HFFc6 (cell line): Measurements from ENCODE around the gene TMEM243. TPM values are rescaled to one million over a fixed set of nuclear protein-coding genes. Genes with fewer than 3 reads are reported as not detected.
A peak's percentile ranks its signal among the peaks of the same experiment; 100 is the strongest.

Source experiments
- DNase-seq: peaks from one replicate; pipeline ENCODE4 v3.0.0-alpha.2; 2018
- H3K27ac Mint-ChIP-seq: 2 replicates; pipeline ENCODE4 v1.8.0; 2020; ENCODE audit warnings: mild to moderate bottlenecking, mixed read lengths
- H3K27me3 Mint-ChIP-seq: 2 replicates; pipeline ENCODE4 v1.8.0; 2021; ENCODE audit warnings: mild to moderate bottlenecking, moderate library complexity, mixed read lengths; ENCODE audit not compliant: insufficient read depth
- H3K36me3 Mint-ChIP-seq: 2 replicates; pipeline ENCODE4 v1.8.0; 2021; ENCODE audit warnings: low read depth, mixed read lengths
- H3K4me1 Mint-ChIP-seq: 2 replicates; pipeline ENCODE4 v1.8.0; 2020; ENCODE audit warnings: low read depth, mixed read lengths
- H3K4me3 Mint-ChIP-seq: 2 replicates; pipeline ENCODE4 v1.8.0; 2020; ENCODE audit warnings: mild to moderate bottlenecking, moderate library complexity, mixed read lengths
- H3K9me3 Mint-ChIP-seq: 2 replicates; pipeline ENCODE4 v1.8.0; 2020; ENCODE audit warnings: mild to moderate bottlenecking, mixed read lengths
- total RNA-seq, 6 experiments: library from RNA; stranded (reverse); fragmentation: NEBNext Ultra II Directional; extraction: Animal tissue kit (Norgen Biotek cat#: 25700); gene quantifications; 2 replicates in 1 of 6; 3 replicates in 5 of 6; pipeline ENCODE4 v1.2.3, GENCODE V29; 2021
- TF ChIP-seq, protein P1 (sequence below): fragments of 200-600 bp; sonication (generic); IDR thresholded peaks from 2 replicates; pipeline ENCODE4 v1.5.0; 2021; ENCODE audit warnings: antibody characterized with exemption, mild to moderate bottlenecking

TMEM243 gene
- total RNA-seq, 6 experiments from 2014 or later: 16.3 to 20.9 (median 17.2) TPM

DNA sequence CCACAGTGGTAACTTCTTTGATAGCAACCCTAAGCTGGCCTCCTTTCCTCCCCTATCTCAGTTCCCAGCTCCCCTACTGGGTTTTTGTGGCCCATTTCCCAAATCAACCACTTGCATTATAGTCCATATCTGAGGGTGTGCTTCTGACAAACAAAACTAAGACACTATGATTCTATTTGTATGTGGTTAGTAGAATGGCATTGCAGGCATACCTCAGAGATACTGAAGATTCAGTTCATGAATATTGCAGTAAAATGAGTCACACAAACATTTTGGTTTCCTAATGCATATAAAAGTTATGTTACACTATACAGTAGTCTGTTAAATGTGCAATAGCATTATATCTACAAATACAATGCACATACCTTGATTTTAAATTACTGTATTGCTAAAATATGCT is 15.4 kb upstream of the TMEM243 start:
- peak; percentile 53 for DNase-seq
- Mint-ChIP-seq H3K4me3 (no peak overlapping the region), H3K4me1 (peaks cover 16% of the 10 kb centered on the region), H3K9me3 (no peaks in the 10 kb centered on the region), H3K36me3 (no peaks in the 10 kb centered on the region), H3K27me3 (peaks cover 16% of the 10 kb centered on the region), H3K27ac (no peak overlapping the region)
- TF ChIP-seq, protein P1, sequence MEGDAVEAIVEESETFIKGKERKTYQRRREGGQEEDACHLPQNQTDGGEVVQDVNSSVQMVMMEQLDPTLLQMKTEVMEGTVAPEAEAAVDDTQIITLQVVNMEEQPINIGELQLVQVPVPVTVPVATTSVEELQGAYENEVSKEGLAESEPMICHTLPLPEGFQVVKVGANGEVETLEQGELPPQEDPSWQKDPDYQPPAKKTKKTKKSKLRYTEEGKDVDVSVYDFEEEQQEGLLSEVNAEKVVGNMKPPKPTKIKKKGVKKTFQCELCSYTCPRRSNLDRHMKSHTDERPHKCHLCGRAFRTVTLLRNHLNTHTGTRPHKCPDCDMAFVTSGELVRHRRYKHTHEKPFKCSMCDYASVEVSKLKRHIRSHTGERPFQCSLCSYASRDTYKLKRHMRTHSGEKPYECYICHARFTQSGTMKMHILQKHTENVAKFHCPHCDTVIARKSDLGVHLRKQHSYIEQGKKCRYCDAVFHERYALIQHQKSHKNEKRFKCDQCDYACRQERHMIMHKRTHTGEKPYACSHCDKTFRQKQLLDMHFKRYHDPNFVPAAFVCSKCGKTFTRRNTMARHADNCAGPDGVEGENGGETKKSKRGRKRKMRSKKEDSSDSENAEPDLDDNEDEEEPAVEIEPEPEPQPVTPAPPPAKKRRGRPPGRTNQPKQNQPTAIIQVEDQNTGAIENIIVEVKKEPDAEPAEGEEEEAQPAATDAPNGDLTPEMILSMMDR: no peak

DNA sequence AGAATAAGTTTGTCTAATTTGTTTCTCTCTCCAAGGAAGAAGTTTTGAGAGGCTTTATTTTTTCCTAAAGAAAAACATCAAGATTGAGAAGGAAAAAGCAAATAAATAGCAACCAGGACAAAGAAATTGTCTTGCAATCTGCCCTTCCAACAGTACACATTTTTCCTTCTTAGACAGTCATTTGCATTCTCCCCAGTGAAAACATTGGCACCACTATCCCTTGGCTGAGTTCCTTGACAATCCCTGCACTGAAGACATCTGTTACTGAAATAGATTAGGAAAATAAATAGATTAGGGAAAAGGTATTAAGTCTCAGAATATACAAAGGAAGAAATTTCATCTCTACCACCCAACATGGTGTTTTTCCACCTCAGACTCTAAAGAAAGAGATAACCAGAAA is 12.2 kb upstream of the TMEM243 start:
- TF ChIP-seq, protein P1: no peak
- Mint-ChIP-seq H3K36me3 (no peaks in the 10 kb centered on the region), H3K4me3 (no peak overlapping the region), H3K4me1 (peaks cover 16% of the 10 kb centered on the region), H3K9me3 (no peaks in the 10 kb centered on the region), H3K27ac (no peak overlapping the region), H3K27me3 (peaks cover 19% of the 10 kb centered on the region)
- DNase-seq: no peak

DNA sequence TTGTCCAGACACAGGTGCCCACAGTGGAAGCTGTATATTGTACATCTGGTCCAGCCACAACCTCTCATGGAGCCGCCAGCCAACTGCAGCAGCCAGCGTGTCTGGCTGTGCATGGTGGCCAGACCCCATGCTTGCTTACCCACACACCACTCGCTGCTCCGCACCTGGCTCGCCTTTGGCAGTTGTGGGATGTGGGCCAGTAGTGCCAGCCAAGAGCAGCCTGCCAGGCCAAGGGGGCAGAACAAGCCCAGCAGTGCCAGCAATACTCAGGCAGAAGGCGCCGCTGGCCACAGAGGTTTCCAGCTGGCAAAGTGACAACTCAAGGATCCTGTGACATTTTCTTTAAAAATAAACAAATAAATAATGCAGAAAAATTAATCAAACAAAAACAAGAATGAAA is 11.7 kb upstream of the TMEM243 start:
- peaks cover 16% of the 10 kb centered on the region for H3K4me1 Mint-ChIP-seq
- H3K36me3 Mint-ChIP-seq: no peaks in the 10 kb centered on the region
- no peaks in the 10 kb centered on the region for H3K9me3 Mint-ChIP-seq
- H3K4me3 Mint-ChIP-seq: no peak overlapping the region
- H3K27ac Mint-ChIP-seq: no peak overlapping the region
- H3K27me3 Mint-ChIP-seq: peaks cover 19% of the 10 kb centered on the region
- TF ChIP-seq, protein P1: no peak
- DNase-seq: no peak

DNA sequence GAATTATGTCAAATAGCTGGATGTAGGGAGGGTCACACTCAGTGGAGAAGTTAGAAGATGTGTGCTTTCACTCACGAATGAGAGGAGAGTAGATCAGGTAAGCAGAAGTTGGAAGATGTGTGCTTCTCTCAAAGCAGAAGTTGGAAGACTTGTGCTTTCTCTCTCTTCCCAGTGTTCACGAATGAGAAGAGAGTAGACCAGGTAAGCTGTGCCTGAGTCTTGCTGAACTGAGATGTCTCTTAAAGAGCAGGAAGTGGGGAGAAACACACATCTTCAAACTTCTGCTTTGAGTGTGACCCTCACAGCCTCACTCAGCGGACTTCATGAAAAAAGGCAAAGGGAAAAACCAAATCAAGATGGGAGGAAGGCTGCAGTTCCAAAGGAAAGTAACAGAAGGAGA is 7.0 kb upstream of the TMEM243 start:
- Mint-ChIP-seq H3K27me3 (peaks cover 13% of the 10 kb centered on the region), H3K4me3 (no peak overlapping the region), H3K27ac (no peak overlapping the region), H3K4me1 (peaks cover 7% of the 10 kb centered on the region), H3K36me3 (no peaks in the 10 kb centered on the region), H3K9me3 (no peaks in the 10 kb centered on the region)
- no peak for DNase-seq
- TF ChIP-seq, protein P1: no peak

DNA sequence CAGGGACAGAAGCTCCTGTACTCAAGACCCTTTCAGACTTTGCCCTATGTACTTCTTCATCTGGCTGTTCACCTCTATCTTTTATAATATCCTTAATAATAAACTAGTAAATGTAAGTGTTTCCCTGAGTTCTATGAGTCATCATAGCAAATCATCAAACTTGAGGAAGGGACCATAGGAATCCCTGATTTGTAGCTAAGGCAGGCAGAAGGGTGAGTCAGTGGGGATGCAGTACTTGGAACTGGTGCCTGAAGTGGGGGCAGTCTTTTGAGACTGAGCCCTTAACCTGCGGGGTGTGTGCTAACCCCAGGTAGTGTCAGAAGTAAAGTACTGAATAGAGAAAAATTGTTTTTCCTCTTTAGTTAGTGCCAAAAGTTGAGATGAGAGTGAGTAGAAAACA is 6.2 kb upstream of the TMEM243 start:
- no peak overlapping the region for H3K4me3 Mint-ChIP-seq
- no peaks in the 10 kb centered on the region for H3K9me3 Mint-ChIP-seq
- TF ChIP-seq, protein P1: 0 out of 2 replicates have a peak, but pooled peaks have one; percentile 10
- DNase-seq: peak; percentile 20
- H3K4me1 Mint-ChIP-seq: peaks cover 14% of the 10 kb centered on the region
- H3K36me3 Mint-ChIP-seq: no peaks in the 10 kb centered on the region
- H3K27me3 Mint-ChIP-seq: peaks cover 11% of the 10 kb centered on the region
- H3K27ac Mint-ChIP-seq: no peak overlapping the region

DNA sequence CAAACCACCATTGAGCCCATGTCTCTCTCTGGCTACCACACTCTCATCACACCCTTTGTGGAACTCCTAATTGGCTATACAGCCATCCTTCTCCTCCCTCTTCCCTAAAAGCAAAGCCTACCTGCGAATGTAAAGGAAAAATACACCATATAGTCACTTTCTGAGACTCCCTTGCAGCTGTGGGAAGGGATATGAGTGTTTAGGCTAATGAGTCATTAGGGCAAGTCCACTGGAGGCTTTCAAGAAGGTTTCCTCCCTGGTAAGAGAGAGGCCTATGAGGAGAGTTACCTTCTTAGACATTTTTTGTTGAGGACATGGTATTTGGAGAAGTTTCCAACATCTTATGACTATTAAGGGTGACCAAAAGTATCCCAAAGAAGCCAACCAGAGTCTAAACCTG is 4.1 kb upstream of the TMEM243 start:
- no peaks in the 10 kb centered on the region for H3K36me3 Mint-ChIP-seq
- DNase-seq: peak; percentile 10
- H3K27ac Mint-ChIP-seq: no peak overlapping the region
- TF ChIP-seq, protein P1: no peak
- H3K4me1 Mint-ChIP-seq: peaks cover 21% of the 10 kb centered on the region
- no peak overlapping the region for H3K4me3 Mint-ChIP-seq
- H3K27me3 Mint-ChIP-seq: peaks cover 2% of the 10 kb centered on the region
- no peaks in the 10 kb centered on the region for H3K9me3 Mint-ChIP-seq
